H1 (cell line): ENCODE results near the gene SYTL5. TPM values are rescaled to one million over a fixed set of nuclear protein-coding genes. Genes with fewer than 3 reads are reported as not detected.

Experiments used
- BCL11A ChIP-seq, 2 experiments: IDR thresholded peaks; one replicate each; pipeline ENCODE4 v1.6.1; 2011; ENCODE audit warnings: low read depth in 2 of 2, low read length in 2 of 2, mild to moderate bottlenecking in 2 of 2
- CEBPB ChIP-seq: IDR thresholded peaks from 2 replicates; pipeline ENCODE4 v1.6.1; 2012; ENCODE audit warnings: low read depth, low read length
- CREB1 ChIP-seq: IDR thresholded peaks from 2 replicates; pipeline ENCODE4 v1.6.1; 2012; ENCODE audit warnings: inconsistent platforms
- EGR1 ChIP-seq: IDR thresholded peaks from 2 replicates; pipeline ENCODE4 v1.6.1; 2011; ENCODE audit warnings: low read depth, low read length, borderline replicate concordance
- GTF2F1 ChIP-seq: IDR thresholded peaks from 2 replicates; pipeline ENCODE4 v1.6.1; 2012; ENCODE audit warnings: low read depth, low read length, improper control_type of control experiment, borderline replicate concordance
- NANOG ChIP-seq: IDR thresholded peaks from 2 replicates; pipeline ENCODE4 v1.6.1; 2011; ENCODE audit warnings: low read length, low read depth, mild to moderate bottlenecking, inconsistent platforms; ENCODE audit not compliant: insufficient read depth, poor library complexity, severe bottlenecking
- SIN3A ChIP-seq, 2 experiments: IDR thresholded peaks in 1 of 2; conservative IDR thresholded peaks in 1 of 2; 2 replicates each; pipeline ENCODE4 v1.6.1; 2011 to 2012; ENCODE audit warnings: low read length in 2 of 2, improper control_type of control experiment in 1 of 2, low read depth in 1 of 2, mild to moderate bottlenecking in 1 of 2
- SIRT6 ChIP-seq: IDR thresholded peaks from one replicate; pipeline ENCODE4 v1.7.1; 2012; ENCODE audit warnings: low read length, inconsistent platforms
- SP2 ChIP-seq: IDR thresholded peaks from 2 replicates; pipeline ENCODE4 v1.6.1; 2012; ENCODE audit warnings: mild to moderate bottlenecking, low read length, inconsistent platforms
- SUZ12 ChIP-seq: fragments of 200-600 bp; sonication (generic); IDR thresholded peaks from 2 replicates; pipeline ENCODE4 v1.6.1; 2012; ENCODE audit warnings: mild to moderate bottlenecking, inconsistent platforms, low read length, moderate library complexity, mixed read lengths
- TEAD4 ChIP-seq: IDR thresholded peaks from 2 replicates; pipeline ENCODE4 v1.6.1; 2012; ENCODE audit warnings: low read depth, low read length, inconsistent platforms, mixed read lengths
- polyA plus RNA-seq, 7 experiments: library from polyadenylated mRNA; depleted of rRNA in 3 of 7; stranded (reverse) in 5 of 7; unstranded in 2 of 7; fragments of >200 nt in 5 of 7; fragments of 200-250 nt in 2 of 7; gene quantifications; 1 replicate in 5 of 7; 2 replicates in 1 of 7; 4 replicates in 1 of 7; pipeline versions ENCODE4 v1.2.1 to v1.2.3, GENCODE V29; 2011 to 2013; ENCODE audit warnings: missing spikeins in 2 of 7, mixed read lengths in 2 of 7
- total RNA-seq: library from RNA; stranded (reverse); fragmentation: NEBNext Ultra II Directional; extraction: Animal tissue kit (Norgen Biotek cat#: 25700); gene quantifications from 2 replicates; pipeline ENCODE4 v1.2.1, GENCODE V29; 2021
- TF ChIP-seq, protein P1 (sequence below): fragments of 300-600 bp; sonication (generic); IDR thresholded peaks from 2 replicates; pipeline ENCODE4 v1.7.1; 2012; ENCODE audit warnings: low read length, moderate library complexity, mild to moderate bottlenecking, inconsistent platforms; ENCODE audit not compliant: insufficient replicate concordance

SYTL5 gene
- total and polyA plus RNA-seq, 2 of the 8 experiments (the other 6 are each of a cell fraction or from before 2014, with no cell fraction given), result 0.15 to 0.52 TPM

GRCh38 chrX:38009641-38010040 lies 3.3 kb downstream of the SYTL5 start (continued):
- TF ChIP-seq, protein P1, sequence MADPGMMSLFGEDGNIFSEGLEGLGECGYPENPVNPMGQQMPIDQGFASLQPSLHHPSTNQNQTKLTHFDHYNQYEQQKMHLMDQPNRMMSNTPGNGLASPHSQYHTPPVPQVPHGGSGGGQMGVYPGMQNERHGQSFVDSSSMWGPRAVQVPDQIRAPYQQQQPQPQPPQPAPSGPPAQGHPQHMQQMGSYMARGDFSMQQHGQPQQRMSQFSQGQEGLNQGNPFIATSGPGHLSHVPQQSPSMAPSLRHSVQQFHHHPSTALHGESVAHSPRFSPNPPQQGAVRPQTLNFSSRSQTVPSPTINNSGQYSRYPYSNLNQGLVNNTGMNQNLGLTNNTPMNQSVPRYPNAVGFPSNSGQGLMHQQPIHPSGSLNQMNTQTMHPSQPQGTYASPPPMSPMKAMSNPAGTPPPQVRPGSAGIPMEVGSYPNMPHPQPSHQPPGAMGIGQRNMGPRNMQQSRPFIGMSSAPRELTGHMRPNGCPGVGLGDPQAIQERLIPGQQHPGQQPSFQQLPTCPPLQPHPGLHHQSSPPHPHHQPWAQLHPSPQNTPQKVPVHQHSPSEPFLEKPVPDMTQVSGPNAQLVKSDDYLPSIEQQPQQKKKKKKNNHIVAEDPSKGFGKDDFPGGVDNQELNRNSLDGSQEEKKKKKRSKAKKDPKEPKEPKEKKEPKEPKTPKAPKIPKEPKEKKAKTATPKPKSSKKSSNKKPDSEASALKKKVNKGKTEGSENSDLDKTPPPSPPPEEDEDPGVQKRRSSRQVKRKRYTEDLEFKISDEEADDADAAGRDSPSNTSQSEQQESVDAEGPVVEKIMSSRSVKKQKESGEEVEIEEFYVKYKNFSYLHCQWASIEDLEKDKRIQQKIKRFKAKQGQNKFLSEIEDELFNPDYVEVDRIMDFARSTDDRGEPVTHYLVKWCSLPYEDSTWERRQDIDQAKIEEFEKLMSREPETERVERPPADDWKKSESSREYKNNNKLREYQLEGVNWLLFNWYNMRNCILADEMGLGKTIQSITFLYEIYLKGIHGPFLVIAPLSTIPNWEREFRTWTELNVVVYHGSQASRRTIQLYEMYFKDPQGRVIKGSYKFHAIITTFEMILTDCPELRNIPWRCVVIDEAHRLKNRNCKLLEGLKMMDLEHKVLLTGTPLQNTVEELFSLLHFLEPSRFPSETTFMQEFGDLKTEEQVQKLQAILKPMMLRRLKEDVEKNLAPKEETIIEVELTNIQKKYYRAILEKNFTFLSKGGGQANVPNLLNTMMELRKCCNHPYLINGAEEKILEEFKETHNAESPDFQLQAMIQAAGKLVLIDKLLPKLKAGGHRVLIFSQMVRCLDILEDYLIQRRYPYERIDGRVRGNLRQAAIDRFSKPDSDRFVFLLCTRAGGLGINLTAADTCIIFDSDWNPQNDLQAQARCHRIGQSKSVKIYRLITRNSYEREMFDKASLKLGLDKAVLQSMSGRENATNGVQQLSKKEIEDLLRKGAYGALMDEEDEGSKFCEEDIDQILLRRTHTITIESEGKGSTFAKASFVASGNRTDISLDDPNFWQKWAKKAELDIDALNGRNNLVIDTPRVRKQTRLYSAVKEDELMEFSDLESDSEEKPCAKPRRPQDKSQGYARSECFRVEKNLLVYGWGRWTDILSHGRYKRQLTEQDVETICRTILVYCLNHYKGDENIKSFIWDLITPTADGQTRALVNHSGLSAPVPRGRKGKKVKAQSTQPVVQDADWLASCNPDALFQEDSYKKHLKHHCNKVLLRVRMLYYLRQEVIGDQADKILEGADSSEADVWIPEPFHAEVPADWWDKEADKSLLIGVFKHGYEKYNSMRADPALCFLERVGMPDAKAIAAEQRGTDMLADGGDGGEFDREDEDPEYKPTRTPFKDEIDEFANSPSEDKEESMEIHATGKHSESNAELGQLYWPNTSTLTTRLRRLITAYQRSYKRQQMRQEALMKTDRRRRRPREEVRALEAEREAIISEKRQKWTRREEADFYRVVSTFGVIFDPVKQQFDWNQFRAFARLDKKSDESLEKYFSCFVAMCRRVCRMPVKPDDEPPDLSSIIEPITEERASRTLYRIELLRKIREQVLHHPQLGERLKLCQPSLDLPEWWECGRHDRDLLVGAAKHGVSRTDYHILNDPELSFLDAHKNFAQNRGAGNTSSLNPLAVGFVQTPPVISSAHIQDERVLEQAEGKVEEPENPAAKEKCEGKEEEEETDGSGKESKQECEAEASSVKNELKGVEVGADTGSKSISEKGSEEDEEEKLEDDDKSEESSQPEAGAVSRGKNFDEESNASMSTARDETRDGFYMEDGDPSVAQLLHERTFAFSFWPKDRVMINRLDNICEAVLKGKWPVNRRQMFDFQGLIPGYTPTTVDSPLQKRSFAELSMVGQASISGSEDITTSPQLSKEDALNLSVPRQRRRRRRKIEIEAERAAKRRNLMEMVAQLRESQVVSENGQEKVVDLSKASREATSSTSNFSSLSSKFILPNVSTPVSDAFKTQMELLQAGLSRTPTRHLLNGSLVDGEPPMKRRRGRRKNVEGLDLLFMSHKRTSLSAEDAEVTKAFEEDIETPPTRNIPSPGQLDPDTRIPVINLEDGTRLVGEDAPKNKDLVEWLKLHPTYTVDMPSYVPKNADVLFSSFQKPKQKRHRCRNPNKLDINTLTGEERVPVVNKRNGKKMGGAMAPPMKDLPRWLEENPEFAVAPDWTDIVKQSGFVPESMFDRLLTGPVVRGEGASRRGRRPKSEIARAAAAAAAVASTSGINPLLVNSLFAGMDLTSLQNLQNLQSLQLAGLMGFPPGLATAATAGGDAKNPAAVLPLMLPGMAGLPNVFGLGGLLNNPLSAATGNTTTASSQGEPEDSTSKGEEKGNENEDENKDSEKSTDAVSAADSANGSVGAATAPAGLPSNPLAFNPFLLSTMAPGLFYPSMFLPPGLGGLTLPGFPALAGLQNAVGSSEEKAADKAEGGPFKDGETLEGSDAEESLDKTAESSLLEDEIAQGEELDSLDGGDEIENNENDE, result no peak
- TF ChIP-seq SP2 (no peak), CEBPB (no peak), SUZ12 (no peak), BCL11A (IDR thresholded peaks at IDR 0.05; ENCODE audit: low read depth in 2 of 2, low read length in 2 of 2) (no peak), SIN3A (conservative IDR thresholded peaks at IDR 0.05 in 1 of 2, IDR thresholded peaks at IDR 0.05 in 1 of 2; ENCODE audit: low read depth in 1 of 2, low read length in 2 of 2) (no peak), TEAD4 (no peak), EGR1 (no peak), NANOG (no peak), CREB1 (no peak), GTF2F1 (no peak), SIRT6 (no peak)
